ENCODE results near the gene KRT20.

The KRT20 gene

GRCh38 chr17:40854175-40854814, 30.7 kb downstream of the KRT20 start:
- no peak for TF ChIP-seq CTCF (IDR thresholded peaks at IDR 0.05)

GRCh38 chr17:40852364-40852763, 32.7 kb downstream of the KRT20 start:
- DNase-seq (ENCODE audit: low spot score), result no peak
- TF ChIP-seq CTCF (IDR thresholded peaks at IDR 0.05), result no peak
- no peak overlapping the region for H3K4me3 ChIP-seq
- H3K27ac ChIP-seq, result no peak overlapping the region

More at GRCh38 chr17:40854175-40854814, 30.7 kb downstream of the KRT20 start:
- no peak for DNase-seq (ENCODE audit: low spot score)
- H3K4me3 ChIP-seq, result no peak overlapping the region
- no peak overlapping the region for H3K27ac ChIP-seq

- TF ChIP-seq CTCF (IDR thresholded peaks at IDR 0.05), result no peak
- DNase-seq (ENCODE audit: low spot score), result no peak
- Histone ChIP-seq H3K27ac (no peak overlapping the region), H3K4me3 (no peak overlapping the region)
These were observed 34.6 kb downstream of the KRT20 start for GRCh38 chr17:40850293-40850972.

GRCh38 chr17:40849723-40850122, 35.3 kb downstream of the KRT20 start:
- TF ChIP-seq CTCF (IDR thresholded peaks at IDR 0.05), result no peak
- DNase-seq (ENCODE audit: low spot score), result no peak
- no peak overlapping the region for H3K27ac ChIP-seq
- no peak overlapping the region for H3K4me3 ChIP-seq

- H3K4me3 ChIP-seq, result no peak overlapping the region
- no peak overlapping the region for H3K27ac ChIP-seq
- no peak for TF ChIP-seq CTCF (IDR thresholded peaks at IDR 0.05)
- DNase-seq (ENCODE audit: low spot score), result no peak
These were observed 36.3 kb downstream of the KRT20 start for GRCh38 chr17:40848583-40849235.

- no peak overlapping the region for H3K4me3 ChIP-seq
- no peak for DNase-seq (ENCODE audit: low spot score)
- TF ChIP-seq CTCF (IDR thresholded peaks at IDR 0.05), result no peak
- no peak overlapping the region for H3K27ac ChIP-seq
These were observed 38.4 kb downstream of the KRT20 start for GRCh38 chr17:40846515-40847144.

Data from coronary artery (tissue), 2 donors.